Adrenal gland (tissue), 5 donors: ENCODE results near the gene STXBP4.

ENCODE experiments used
- CTCF ChIP-seq, 6 experiments: fragments of 450-650 bp in 4 of 6; fragments of 200-600 bp in 2 of 6; sonication (generic) in 1 of 6; IDR thresholded peaks; 1 replicate in 5 of 6; 2 replicates in 1 of 6; pipeline versions ENCODE4 v1.5.1 to v1.8.0; 2016 to 2021; ENCODE audit warnings: antibody characterized with exemption in 6 of 6, mild to moderate bottlenecking in 2 of 6, moderate library complexity in 1 of 6
- POLR2A ChIP-seq, 2 donors: fragments of 450-650 bp; IDR thresholded peaks; one replicate each; pipeline ENCODE4 v1.6.1; 2017; ENCODE audit warnings: antibody characterized with exemption in 2 of 2, mild to moderate bottlenecking in 2 of 2, moderate library complexity in 1 of 2
- donor health status: DM: no; HTN: no; CAD: no.

- TF ChIP-seq CTCF (IDR thresholded peaks at IDR 0.05), result no peak
- TF ChIP-seq POLR2A (IDR thresholded peaks at IDR 0.05), result no peak
These were observed 145.7 kb downstream of the STXBP4 start for GRCh38 chr17:55114283-55114682.
